HepG2 (cell line): ENCODE measurements around the gene ZNF419. TPM values are rescaled to one million over a fixed set of nuclear protein-coding genes. Genes with fewer than 3 reads are reported as not detected.
"Not testable (repeated sequence)": the region's sequence is repeated elsewhere in the genome, so short reads cannot be mapped to it uniquely, and the experiment has no call there.

Source experiments
- ASH2L ChIP-seq: fragments of 300-600, 200-600 bp; sonication (generic); IDR thresholded peaks from 2 replicates; pipeline ENCODE4 v1.7.0; 2017; ENCODE audit warnings: low read depth, mild to moderate bottlenecking, moderate library complexity, mixed read lengths, low read length; ENCODE audit not compliant: insufficient read length
- CBX5 ChIP-seq: sonication (generic); formaldehyde crosslinking; IDR thresholded peaks from 2 replicates; pipeline ENCODE4 v1.4.0; 2020; ENCODE audit warnings: missing genetic modification reagents, borderline replicate concordance
- CCDC6 ChIP-seq: sonication (generic); formaldehyde crosslinking; IDR thresholded peaks from 2 replicates; pipeline ENCODE4 v1.8.1; 2022; ENCODE audit warnings: mild to moderate bottlenecking, missing genetic modification reagents, moderate library complexity
- CREB1 ChIP-seq, 2 experiments: fragments of 450-650 bp in 1 of 2; IDR thresholded peaks; 2 replicates each; pipeline ENCODE4 v1.6.1; 2016 to 2017; ENCODE audit warnings: control low read depth in 1 of 2, mild to moderate bottlenecking in 1 of 2, missing compliant biosample characterization in 1 of 2, missing genetic modification characterization in 1 of 2
- CREM ChIP-seq, 2 experiments: sonication (generic) in 1 of 2; formaldehyde crosslinking in 1 of 2; IDR thresholded peaks; 2 replicates each; pipeline versions ENCODE4 v1.4.0 to v1.6.1; 2016 to 2020; ENCODE audit warnings: antibody characterized with exemption in 1 of 2, mild to moderate bottlenecking in 1 of 2, missing genetic modification reagents in 1 of 2
- GMEB2 ChIP-seq: IDR thresholded peaks from 2 replicates; pipeline ENCODE4 v1.6.1; 2016; ENCODE audit warnings: missing biosample characterization, missing genetic modification reagents, low read depth
- HCFC1 ChIP-seq: fragments of 150-350 bp; IDR thresholded peaks from 2 replicates; pipeline ENCODE4 v1.6.1; 2014; ENCODE audit warnings: low read depth, low read length
- HDAC2 ChIP-seq: sonication (generic); formaldehyde crosslinking; IDR thresholded peaks from 2 replicates; pipeline ENCODE4 v1.4.0; 2020; ENCODE audit warnings: missing genetic modification reagents
- KDM2A ChIP-seq: sonication (generic); formaldehyde crosslinking; IDR thresholded peaks from 2 replicates; pipeline ENCODE4 v1.4.0; 2020; ENCODE audit warnings: low read depth, missing genetic modification reagents, borderline replicate concordance
- KMT2B ChIP-seq: IDR thresholded peaks from 2 replicates; pipeline ENCODE4 v1.6.1; 2016; ENCODE audit warnings: missing genetic modification reagents, missing compliant biosample characterization
- MEIS1 ChIP-seq: sonication (generic); formaldehyde crosslinking; IDR thresholded peaks from 2 replicates; pipeline ENCODE4 v1.9.0; 2021; ENCODE audit warnings: mild to moderate bottlenecking, missing genetic modification reagents, moderate library complexity, borderline replicate concordance
- MYNN ChIP-seq: sonication (generic); formaldehyde crosslinking; IDR thresholded peaks from 2 replicates; pipeline ENCODE4 v1.4.0; 2020; ENCODE audit warnings: mild to moderate bottlenecking, low read depth, missing genetic modification reagents
- SP2 ChIP-seq: sonication (generic); formaldehyde crosslinking; IDR thresholded peaks from 2 replicates; pipeline ENCODE4 v1.5.1; 2020; ENCODE audit warnings: mild to moderate bottlenecking, missing genetic modification reagents
- TBX2 ChIP-seq: sonication (generic); formaldehyde crosslinking; IDR thresholded peaks from 2 replicates; pipeline ENCODE4 v1.5.0; 2020; ENCODE audit warnings: missing genetic modification reagents, mild to moderate bottlenecking, borderline replicate concordance
- THRA ChIP-seq: sonication (generic); formaldehyde crosslinking; IDR thresholded peaks from 2 replicates; pipeline ENCODE4 v1.4.0; 2020; ENCODE audit warnings: missing genetic modification reagents, borderline replicate concordance
- ZNF614 ChIP-seq: IDR thresholded peaks from 2 replicates; pipeline ENCODE4 v1.6.1; 2018; ENCODE audit warnings: missing biosample characterization, missing genetic modification reagents, inconsistent platforms, borderline replicate concordance
- ZNF709 ChIP-seq: sonication (generic); formaldehyde crosslinking; IDR thresholded peaks from 2 replicates; pipeline ENCODE4 v1.5.0; 2020; ENCODE audit warnings: mild to moderate bottlenecking, missing genetic modification reagents
- ZNF766 ChIP-seq: sonication (generic); formaldehyde crosslinking; IDR thresholded peaks from 2 replicates; pipeline ENCODE4 v1.5.0; 2020; ENCODE audit warnings: missing genetic modification reagents, borderline replicate concordance
- ZNF782 ChIP-seq: sonication (generic); formaldehyde crosslinking; IDR thresholded peaks from 2 replicates; pipeline ENCODE4 v1.4.0; 2020; ENCODE audit warnings: missing genetic modification reagents, mild to moderate bottlenecking, borderline replicate concordance
- ZSCAN9 ChIP-seq: IDR thresholded peaks from 2 replicates; pipeline ENCODE4 v1.6.1; 2016; ENCODE audit warnings: borderline replicate concordance
- polyA plus RNA-seq, 8 experiments: library from polyadenylated mRNA; depleted of rRNA in 3 of 8; stranded (reverse) in 7 of 8; unstranded in 1 of 8; fragments of >200 nt; fragmentation: Illumina TruSeq in 4 of 8; extraction: Trizol in 4 of 8; gene quantifications; 2 replicates each; pipeline versions ENCODE4 v1.2.1 to v1.2.3, GENCODE V29; 2011 to 2016; ENCODE audit warnings: low read depth in 4 of 8, missing spikeins in 1 of 8, mixed read lengths in 1 of 8; ENCODE audit not compliant: insufficient read depth in 1 of 8
- total RNA-seq, 5 experiments: library from RNA; depleted of rRNA; stranded (reverse); fragments of >200 nt; fragmentation: Illumina TruSeq; extraction: Trizol; gene quantifications; 2 replicates each; pipeline ENCODE4 v1.2.3, GENCODE V29; 2016; ENCODE audit warnings: low read depth in 1 of 5
- TF ChIP-seq, protein P1 (sequence below): IDR thresholded peaks from 2 replicates; pipeline ENCODE4 v1.6.1; 2018; ENCODE audit warnings: missing genetic modification reagents
- TF ChIP-seq, protein P2 (sequence below): sonication (generic); formaldehyde crosslinking; IDR thresholded peaks from 2 replicates; pipeline ENCODE4 v1.4.0; 2020; ENCODE audit warnings: missing genetic modification reagents

Gene ZNF419
- total and polyA plus RNA-seq, 2 of the 13 experiments (the other 11 are each of a cell fraction or from before 2014, with no cell fraction given): 8.5 to 8.8 TPM

GRCh38 chr19:57499680-57500395, 12.3 kb downstream of the ZNF419 start, which contains the start of gene ZNF773 (continued):
- TF ChIP-seq ZSCAN9 (CRISPR knock-in tag) (0 out of 2 replicates have a peak, but pooled peaks have one; percentile 62), KDM2A (CRISPR knock-in tag) (peak; percentile 92), GMEB2 (CRISPR knock-in tag) (peak; percentile 79), TBX2 (CRISPR knock-in tag) (peak; percentile 49; the same call in 1 of the 2 replicates), HCFC1 (peak; percentile 91), ZNF614 (CRISPR knock-in tag) (peak; percentile 55; the same call in 1 of the 2 replicates), MEIS1 (CRISPR knock-in tag) (peak; percentile 30; the same call in 1 of the 2 replicates), ZNF766 (CRISPR knock-in tag) (0 out of 2 replicates have a peak, but pooled peaks have one; percentile 23), CREM (IDR thresholded peaks at IDR 0.05) (peak; percentile 94), SP2 (CRISPR knock-in tag) (peak; percentile 98), ZNF782 (CRISPR knock-in tag) (0 out of 2 replicates have a peak, but pooled peaks have one; percentile 50), CBX5 (CRISPR knock-in tag) (peak; percentile 51; the same call in 1 of the 2 replicates), MYNN (CRISPR knock-in tag) (0 out of 2 replicates have a peak, but pooled peaks have one; percentile 66), THRA (CRISPR knock-in tag) (peak; percentile 76), HDAC2 (CRISPR knock-in tag) (peak; percentile 37; the same call in 1 of the 2 replicates), KMT2B (CRISPR knock-in tag) (peak; percentile 87), CCDC6 (0 out of 2 replicates have a peak, but pooled peaks have one; percentile 15), ASH2L (peak; percentile 42), ZNF709 (CRISPR knock-in tag) (peak; percentile 72; the same call in 1 of the 2 replicates), CREB1 (IDR thresholded peaks at IDR 0.05) (peak; percentile 88), CREB1 (CRISPR knock-in tag; IDR thresholded peaks at IDR 0.05) (peak; percentile 88)
- TF ChIP-seq, protein P1, sequence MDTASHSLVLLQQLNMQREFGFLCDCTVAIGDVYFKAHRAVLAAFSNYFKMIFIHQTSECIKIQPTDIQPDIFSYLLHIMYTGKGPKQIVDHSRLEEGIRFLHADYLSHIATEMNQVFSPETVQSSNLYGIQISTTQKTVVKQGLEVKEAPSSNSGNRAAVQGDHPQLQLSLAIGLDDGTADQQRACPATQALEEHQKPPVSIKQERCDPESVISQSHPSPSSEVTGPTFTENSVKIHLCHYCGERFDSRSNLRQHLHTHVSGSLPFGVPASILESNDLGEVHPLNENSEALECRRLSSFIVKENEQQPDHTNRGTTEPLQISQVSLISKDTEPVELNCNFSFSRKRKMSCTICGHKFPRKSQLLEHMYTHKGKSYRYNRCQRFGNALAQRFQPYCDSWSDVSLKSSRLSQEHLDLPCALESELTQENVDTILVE: peak; percentile 68; the same call in 1 of the 2 replicates
- TF ChIP-seq, protein P2, sequence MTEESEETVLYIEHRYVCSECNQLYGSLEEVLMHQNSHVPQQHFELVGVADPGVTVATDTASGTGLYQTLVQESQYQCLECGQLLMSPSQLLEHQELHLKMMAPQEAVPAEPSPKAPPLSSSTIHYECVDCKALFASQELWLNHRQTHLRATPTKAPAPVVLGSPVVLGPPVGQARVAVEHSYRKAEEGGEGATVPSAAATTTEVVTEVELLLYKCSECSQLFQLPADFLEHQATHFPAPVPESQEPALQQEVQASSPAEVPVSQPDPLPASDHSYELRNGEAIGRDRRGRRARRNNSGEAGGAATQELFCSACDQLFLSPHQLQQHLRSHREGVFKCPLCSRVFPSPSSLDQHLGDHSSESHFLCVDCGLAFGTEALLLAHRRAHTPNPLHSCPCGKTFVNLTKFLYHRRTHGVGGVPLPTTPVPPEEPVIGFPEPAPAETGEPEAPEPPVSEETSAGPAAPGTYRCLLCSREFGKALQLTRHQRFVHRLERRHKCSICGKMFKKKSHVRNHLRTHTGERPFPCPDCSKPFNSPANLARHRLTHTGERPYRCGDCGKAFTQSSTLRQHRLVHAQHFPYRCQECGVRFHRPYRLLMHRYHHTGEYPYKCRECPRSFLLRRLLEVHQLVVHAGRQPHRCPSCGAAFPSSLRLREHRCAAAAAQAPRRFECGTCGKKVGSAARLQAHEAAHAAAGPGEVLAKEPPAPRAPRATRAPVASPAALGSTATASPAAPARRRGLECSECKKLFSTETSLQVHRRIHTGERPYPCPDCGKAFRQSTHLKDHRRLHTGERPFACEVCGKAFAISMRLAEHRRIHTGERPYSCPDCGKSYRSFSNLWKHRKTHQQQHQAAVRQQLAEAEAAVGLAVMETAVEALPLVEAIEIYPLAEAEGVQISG (CRISPR knock-in tag): peak; percentile 86
- not testable (repeated sequence) for TF ChIP-seq CREM (CRISPR knock-in tag; IDR thresholded peaks at IDR 0.05)
